GM15510 (cell line): Measurements from ENCODE around the gene AGRN.
A peak's percentile ranks its signal among the peaks of the same experiment; 100 is the strongest.

Source experiments
- POLR2A ChIP-seq: IDR thresholded peaks from 3 replicates; pipeline ENCODE4 v1.6.1; 2011; ENCODE audit warnings: borderline replicate concordance; ENCODE audit not compliant: insufficient read length; ENCODE audit errors: extremely low read depth

The AGRN gene

DNA sequence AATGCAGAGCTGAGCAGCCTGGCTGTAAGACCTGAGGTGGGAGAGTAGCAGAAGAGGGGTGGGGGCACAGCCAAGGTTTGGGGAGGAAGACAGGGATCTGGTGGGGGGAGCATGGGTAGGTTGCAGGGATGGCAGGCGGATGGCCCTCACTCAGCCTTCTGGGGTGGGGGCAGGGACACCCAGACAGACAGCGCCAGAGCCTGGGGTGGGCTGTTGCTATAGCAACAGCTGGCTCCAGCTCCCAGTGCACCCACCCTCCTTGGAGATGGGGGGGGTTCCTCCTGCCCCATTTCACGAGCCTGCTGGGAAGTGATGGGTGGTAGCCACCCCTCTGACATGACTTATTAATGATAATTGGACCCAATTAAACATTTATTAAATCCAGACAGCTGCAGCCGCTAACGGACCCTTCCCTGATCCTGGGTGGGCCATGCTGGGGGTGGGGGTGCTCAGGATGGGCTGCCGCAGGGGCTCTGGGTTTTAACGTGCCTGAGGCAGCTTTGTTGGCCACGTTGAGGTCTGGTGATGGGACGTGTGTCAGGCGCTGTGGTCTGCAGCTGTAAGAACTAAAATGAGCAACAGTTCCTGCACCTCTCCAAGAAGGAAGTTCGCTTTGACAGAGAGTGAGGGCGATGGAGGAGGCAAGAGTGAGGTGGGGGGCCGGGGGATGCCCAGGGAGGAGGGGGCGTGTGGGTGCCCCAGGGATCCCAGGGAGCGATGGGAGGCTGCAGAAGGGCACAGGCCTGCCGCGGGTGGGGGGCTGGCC, 19.4 kb downstream of the AGRN start:
- no peak for TF ChIP-seq POLR2A

DNA sequence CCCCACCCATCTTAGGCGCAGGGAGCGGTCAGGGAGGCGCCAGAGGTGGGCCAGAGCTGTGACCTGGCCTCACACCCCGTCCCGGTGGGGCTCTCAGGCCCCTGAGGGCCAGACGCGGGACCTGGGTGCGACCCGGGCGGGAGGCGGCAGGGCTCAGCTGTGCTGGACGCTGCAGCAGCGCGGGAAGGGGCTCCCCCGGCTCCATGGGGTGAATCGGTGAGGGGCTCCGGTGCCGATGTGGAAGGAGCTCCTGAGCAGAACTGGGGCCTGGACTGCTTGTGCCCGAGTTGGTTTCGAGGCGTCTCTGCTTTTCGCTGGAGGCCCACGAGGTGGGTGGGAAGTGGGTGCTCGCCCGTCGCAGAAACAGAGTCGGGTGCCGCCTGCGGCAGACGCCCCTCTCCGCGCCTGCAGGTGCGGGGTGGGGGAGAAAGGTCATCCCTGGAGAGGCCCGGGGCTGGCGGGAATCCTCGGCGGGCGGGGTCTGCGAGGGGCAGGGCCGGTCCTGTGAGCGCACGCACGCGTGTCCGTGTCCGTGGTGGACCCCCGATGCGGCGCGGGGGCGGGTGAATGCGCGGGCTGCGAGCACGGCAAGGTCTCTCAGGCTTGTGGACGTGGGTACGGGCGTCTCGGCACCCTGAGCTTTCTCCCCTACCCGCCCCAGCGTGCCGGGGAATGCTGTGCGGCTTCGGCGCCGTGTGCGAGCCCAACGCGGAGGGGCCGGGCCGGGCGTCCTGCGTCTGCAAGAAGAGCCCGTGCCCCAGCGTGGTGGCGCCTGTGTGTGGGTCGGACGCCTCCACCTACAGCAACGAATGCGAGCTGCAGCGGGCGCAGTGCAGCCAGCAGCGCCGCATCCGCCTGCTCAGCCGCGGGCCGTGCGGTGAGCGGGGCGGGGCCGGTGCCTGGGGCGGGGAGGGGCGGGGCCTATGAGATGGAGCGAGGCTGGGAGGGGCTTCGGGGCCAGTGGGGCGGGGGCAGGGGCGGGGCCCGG, 20.4 kb downstream of the AGRN start:
- TF ChIP-seq POLR2A = peak; percentile 41

DNA sequence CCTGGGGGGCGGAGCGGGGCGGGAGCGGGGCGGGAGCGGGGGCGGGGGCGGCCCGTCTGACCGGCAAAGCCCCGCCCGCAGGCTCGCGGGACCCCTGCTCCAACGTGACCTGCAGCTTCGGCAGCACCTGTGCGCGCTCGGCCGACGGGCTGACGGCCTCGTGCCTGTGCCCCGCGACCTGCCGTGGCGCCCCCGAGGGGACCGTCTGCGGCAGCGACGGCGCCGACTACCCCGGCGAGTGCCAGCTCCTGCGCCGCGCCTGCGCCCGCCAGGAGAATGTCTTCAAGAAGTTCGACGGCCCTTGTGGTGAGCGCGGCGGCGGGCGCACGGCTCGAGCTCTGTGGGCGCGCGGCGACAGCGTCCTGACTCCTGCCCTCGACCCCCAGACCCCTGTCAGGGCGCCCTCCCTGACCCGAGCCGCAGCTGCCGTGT, 21.2 kb downstream of the AGRN start:
- TF ChIP-seq POLR2A = no peak

DNA sequence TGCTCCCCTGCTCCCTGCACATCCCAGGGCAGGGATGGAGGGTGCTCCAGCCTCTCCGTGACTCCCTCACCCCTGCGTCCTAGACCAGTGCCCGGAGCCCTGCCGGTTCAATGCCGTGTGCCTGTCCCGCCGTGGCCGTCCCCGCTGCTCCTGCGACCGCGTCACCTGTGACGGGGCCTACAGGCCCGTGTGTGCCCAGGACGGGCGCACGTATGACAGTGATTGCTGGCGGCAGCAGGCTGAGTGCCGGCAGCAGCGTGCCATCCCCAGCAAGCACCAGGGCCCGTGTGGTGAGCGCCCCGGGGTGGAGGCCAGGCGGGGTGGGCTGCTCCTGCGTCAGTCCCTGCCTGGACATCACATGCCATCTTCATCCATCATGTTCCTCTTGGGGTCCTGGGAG, 22.0 kb downstream of the AGRN start:
- no peak for TF ChIP-seq POLR2A

DNA sequence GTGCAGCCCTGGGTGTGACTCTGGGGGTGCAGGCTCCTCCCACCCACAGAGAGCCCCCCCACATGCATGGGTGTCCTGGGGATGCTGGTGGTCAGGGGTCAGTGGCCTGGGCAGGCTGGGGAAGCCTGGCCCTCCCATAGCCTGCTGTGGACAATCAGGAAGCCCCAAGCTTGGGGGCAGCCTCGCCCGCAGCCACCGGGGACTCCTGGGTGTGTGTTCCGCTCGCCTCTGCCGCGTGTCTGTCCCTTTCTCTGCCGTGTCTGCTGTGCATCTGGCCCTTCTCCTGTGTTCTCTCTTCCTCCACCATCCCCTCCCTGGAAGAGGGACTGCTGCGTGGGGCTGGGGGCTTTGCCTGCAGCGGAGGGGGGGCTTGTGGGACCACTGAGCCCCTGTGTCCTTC, 22.9 kb downstream of the AGRN start:
- TF ChIP-seq POLR2A = no peak

DNA sequence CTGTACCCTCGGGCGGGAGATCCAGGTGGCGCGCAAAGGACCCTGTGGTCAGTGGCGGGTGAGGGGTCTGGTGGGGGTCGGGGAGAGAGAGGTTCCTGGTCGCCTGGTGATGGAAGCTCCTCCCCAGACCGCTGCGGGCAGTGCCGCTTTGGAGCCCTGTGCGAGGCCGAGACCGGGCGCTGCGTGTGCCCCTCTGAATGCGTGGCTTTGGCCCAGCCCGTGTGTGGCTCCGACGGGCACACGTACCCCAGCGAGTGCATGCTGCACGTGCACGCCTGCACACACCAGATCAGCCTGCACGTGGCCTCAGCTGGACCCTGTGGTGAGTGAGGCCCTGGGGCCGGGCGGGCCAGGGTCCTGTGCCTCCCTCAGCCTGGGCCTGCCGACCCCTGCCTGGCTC, 23.5 kb downstream of the AGRN start:
- TF ChIP-seq POLR2A = no peak

DNA sequence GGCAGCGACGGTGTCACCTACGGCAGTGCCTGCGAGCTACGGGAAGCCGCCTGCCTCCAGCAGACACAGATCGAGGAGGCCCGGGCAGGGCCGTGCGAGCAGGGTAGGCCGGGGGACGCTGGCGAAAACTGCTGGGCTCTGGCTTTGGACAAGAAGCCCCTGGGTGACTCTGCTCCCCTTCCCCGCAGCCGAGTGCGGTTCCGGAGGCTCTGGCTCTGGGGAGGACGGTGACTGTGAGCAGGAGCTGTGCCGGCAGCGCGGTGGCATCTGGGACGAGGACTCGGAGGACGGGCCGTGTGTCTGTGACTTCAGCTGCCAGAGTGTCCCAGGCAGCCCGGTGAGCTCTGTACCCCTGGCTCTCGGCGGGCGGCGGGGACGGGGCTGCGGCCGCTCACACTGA, 24.0 kb downstream of the AGRN start:
- TF ChIP-seq POLR2A = no peak

DNA sequence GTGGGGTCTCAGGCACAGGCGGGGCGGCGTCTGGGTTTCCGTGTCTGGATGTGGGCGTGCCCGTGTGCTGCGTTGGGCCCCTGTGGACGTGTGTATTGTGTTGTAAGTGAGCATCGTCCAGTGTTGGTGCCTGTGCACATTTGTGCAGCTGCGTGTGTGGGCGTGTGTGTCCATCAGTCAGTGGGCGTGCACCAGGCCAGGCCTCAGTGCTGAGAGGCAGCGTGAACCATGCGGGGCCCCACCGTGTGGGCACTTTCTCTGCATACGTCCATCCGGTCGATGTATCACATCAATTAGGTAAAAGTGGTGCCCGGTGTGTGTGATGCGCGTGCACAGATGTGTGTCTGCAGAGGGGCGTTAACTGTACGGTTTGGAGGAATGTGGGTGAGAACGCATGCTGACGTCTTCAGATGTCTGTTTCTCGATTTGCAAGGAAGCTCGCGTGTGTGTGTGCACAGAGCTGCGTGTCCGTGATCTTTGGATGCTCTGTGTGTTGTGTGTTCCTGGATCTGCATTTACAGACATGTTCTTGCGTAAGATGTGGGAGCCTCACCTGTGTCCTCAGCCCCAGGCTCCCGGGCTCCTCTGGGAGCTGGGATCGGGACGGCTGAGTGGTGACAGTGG, 24.6 kb downstream of the AGRN start:
- no peak for TF ChIP-seq POLR2A

DNA sequence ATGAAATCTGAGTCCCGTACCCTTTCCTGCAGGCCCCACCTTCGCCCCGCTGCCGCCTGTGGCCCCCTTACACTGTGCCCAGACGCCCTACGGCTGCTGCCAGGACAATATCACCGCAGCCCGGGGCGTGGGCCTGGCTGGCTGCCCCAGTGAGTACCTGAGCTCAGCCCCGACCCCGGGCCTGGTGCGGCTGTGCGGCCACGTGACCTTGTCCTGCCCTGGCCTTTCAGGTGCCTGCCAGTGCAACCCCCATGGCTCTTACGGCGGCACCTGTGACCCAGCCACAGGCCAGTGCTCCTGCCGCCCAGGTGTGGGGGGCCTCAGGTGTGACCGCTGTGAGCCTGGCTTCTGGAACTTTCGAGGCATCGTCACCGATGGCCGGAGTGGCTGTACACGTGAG, 25.2 kb downstream of the AGRN start:
- TF ChIP-seq POLR2A = no peak

DNA sequence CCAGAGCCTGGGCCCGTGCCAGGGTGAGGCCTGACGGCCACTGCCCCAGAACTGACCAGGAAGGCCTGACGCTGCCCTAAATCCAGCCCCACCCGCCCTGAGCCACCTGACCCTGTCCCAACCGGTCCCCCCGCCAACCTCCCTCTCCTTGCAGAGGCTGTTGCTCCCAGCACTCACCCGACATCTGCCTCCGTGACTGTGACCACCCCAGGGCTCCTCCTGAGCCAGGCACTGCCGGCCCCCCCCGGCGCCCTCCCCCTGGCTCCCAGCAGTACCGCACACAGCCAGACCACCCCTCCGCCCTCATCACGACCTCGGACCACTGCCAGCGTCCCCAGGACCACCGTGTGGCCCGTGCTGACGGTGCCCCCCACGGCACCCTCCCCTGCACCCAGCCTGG, 26.3 kb downstream of the AGRN start:
- no peak for TF ChIP-seq POLR2A

DNA sequence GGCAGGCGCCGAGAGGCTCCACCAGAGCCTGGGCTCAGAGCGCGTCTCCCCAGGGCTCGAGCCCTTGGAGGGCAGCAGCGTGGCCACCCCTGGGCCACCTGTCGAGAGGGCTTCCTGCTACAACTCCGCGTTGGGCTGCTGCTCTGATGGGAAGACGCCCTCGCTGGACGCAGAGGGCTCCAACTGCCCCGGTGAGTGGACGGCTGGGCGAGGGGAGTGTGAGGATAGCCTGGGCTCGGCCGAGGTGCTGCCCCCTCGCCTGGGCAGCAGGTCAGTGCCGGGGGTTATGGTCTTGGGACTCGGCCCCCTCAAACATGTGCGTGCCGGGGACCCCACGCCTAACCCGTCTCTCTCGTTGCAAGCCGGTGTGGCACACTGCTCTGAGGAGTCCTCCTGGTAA, 26.8 kb downstream of the AGRN start:
- no peak for TF ChIP-seq POLR2A

DNA sequence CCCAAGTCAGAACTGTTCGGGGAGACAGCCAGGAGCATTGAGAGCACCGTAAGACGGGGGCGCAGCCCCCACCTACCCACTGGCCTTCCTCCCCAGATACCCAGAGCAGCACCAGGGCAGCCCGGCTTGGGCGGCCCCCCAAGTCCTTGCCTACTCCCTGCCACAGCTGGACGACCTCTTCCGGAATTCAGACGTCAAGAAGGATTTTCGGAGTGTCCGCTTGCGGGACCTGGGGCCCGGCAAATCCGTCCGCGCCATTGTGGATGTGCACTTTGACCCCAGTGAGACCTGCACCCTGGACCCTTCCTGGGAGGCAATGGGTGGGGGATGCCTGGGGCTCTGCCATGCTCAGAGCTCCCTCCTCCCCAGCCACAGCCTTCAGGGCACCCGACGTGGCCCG, 27.5 kb downstream of the AGRN start:
- no peak for TF ChIP-seq POLR2A

DNA sequence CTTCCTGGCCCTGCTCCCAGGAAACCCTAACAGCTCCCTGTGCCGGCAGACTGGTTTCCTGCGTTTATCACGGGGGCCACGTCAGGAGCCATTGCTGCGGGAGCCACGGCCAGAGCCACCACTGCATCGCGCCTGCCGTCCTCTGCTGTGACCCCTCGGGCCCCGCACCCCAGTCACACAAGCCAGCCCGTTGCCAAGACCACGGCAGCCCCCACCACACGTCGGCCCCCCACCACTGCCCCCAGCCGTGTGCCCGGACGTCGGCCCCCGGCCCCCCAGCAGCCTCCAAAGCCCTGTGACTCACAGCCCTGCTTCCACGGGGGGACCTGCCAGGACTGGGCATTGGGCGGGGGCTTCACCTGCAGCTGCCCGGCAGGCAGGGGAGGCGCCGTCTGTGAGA, 28.0 kb downstream of the AGRN start:
- no peak for TF ChIP-seq POLR2A

DNA sequence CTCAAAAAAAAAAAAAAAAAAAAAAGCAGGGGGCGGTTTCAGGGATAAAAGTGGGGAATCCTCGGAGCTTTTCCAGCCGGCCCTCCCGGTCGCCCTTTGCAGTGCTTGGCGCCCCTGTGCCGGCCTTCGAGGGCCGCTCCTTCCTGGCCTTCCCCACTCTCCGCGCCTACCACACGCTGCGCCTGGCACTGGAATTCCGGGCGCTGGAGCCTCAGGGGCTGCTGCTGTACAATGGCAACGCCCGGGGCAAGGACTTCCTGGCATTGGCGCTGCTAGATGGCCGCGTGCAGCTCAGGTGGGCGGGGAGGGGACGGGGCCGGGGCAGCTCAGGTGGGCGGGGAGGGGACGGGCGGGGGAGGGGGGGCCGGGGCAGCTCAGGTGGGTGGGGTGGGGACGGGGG, 28.8 kb downstream of the AGRN start:
- TF ChIP-seq POLR2A = no peak
